Psoas muscle (tissue), 8 donors: ENCODE data around the gene PLB1. TPM values are rescaled to one million over a fixed set of nuclear protein-coding genes. Genes with fewer than 3 reads are reported as not detected.

ENCODE experiments used
- ATAC-seq, 4 donors: fragments of 200-7000 bp; cut with Tn5 transposase; one replicate each; pipeline ENCODE4 v1.9.1; 2020; ENCODE audit warnings: moderate library complexity in 3 of 4, mild to moderate bottlenecking in 2 of 4
- DNase-seq, 2 donors: peaks; one replicate each; pipeline ENCODE4 v3.0.0-alpha.2; 2020
- H3K27ac ChIP-seq: fragments of 200-600 bp; one replicate; pipeline ENCODE4 v1.8.0; 2022
- H3K27me3 ChIP-seq, 3 donors: fragments of 200-600 bp in 1 of 3; one replicate each; pipeline versions ENCODE4 v1.6.1 to v1.8.0; 2013 to 2022; ENCODE audit warnings: low read length in 2 of 3, mild to moderate bottlenecking in 2 of 3, moderate library complexity in 1 of 3; ENCODE audit not compliant: insufficient read depth in 3 of 3
- H3K36me3 ChIP-seq, 2 donors: fragments of 200-600 bp in 1 of 2; one replicate each; pipeline versions ENCODE4 v1.6.1 to v1.8.0; 2013 to 2022; ENCODE audit warnings: low read depth in 1 of 2, mild to moderate bottlenecking in 1 of 2, moderate library complexity in 1 of 2; ENCODE audit not compliant: insufficient read depth in 1 of 2
- H3K4me1 ChIP-seq: fragments of 200-600 bp; one replicate; pipeline ENCODE4 v1.8.0; 2022
- H3K4me3 ChIP-seq: fragments of 200-600 bp; one replicate; pipeline ENCODE4 v1.8.0; 2022; ENCODE audit warnings: mild to moderate bottlenecking
- H3K9me3 ChIP-seq: fragments of 200-600 bp; one replicate; pipeline ENCODE4 v1.8.0; 2022
- WGBS, 3 donors: extraction: QIAGEN DNeasy Blood & Tissue Kit; methylation state at CpG; one replicate each; pipeline versions ENCODE4 v1.1.6 to v1.1.7; 2013; 5-methylcytosine and 5-hydroxymethylcytosine counted together
- intact Hi-C, 2 donors: fragments of 100-400 bp; cut with DNase I; formaldehyde crosslinking; loops; one replicate each; pipeline versions ENCODE4 v1.11.0 to v1.14.2; 2022
- polyA plus RNA-seq, 3 donors: library from polyadenylated mRNA; stranded (reverse); fragments of 200-250 nt; gene quantifications; one replicate each; pipeline ENCODE4 v1.2.3, GENCODE V29; 2013
- total RNA-seq, 4 donors: library from RNA; stranded (reverse); fragmentation: NEBNext Ultra II Directional in 2 of 4; extraction: Animal tissue kit (Norgen Biotek cat#: 25700) in 2 of 4; gene quantifications; one replicate each; pipeline versions ENCODE4 v1.2.1 to v1.2.4, GENCODE V29; 2021 to 2023
- TF ChIP-seq, protein P1 (sequence below): fragments of 200-600 bp; IDR thresholded peaks from one replicate; pipeline ENCODE4 v1.8.0; 2022; ENCODE audit warnings: antibody characterized with exemption
- donor health status: healthy with polysubstance abuse.
- donor health status: DM: no; HTN: no; CAD: no; lungs with moderate emphysema.
- donor health status: Bipolar disorder and iron deficiency.
- donor health status: healthy.
- donor health status: DM: yes; HTN: yes; CAD: no.
- donor health status: DM: no; HTN: no; CAD: no.
- donor health status: DM: no; HTN: no; CAD: no.
- donor health status: DM: yes; HTN: yes; CAD: no.

The PLB1 gene
- total and polyA plus RNA-seq, 7 donors: 0.63 to 4.9 (median 1.7) TPM

DNA sequence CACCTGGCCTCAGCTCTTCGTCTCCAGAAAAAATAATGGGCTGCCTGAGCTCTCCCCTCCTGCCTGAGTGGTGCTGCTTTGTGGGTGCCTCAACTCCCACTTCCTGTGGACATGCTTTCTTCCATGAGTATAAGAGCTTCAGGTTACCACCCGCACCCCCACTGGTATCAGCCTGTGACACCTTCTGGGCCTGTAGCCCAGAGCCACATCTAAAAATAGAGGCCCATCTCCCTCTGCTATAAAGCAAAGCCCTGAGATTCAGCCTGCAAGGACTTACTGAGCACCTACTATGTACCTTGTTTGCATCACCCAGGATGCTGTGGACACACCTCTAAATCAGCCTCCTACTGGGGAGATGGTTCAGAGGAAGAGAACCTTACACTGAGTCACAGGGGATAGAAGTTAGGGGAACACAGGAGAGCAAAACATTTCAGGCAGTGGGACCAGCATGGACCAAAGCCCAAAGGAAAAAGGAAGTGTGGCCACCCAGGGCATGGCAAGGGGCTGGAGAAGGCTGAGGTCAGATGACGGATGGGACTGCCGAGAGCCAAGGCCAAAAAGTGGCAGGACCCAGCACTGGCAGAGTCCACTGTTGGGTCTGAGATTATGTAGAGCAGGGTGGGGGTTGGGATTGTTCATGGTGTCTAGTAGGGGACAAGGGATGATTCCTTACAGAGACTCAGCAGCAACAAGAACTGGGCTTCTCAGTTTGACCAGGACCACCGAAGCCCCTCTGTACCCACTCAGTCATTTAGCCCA, 132.0 kb downstream of the PLB1 start:
- TF ChIP-seq, protein P1, sequence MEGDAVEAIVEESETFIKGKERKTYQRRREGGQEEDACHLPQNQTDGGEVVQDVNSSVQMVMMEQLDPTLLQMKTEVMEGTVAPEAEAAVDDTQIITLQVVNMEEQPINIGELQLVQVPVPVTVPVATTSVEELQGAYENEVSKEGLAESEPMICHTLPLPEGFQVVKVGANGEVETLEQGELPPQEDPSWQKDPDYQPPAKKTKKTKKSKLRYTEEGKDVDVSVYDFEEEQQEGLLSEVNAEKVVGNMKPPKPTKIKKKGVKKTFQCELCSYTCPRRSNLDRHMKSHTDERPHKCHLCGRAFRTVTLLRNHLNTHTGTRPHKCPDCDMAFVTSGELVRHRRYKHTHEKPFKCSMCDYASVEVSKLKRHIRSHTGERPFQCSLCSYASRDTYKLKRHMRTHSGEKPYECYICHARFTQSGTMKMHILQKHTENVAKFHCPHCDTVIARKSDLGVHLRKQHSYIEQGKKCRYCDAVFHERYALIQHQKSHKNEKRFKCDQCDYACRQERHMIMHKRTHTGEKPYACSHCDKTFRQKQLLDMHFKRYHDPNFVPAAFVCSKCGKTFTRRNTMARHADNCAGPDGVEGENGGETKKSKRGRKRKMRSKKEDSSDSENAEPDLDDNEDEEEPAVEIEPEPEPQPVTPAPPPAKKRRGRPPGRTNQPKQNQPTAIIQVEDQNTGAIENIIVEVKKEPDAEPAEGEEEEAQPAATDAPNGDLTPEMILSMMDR: no peak
- ATAC-seq: peak; percentile 74 to 81 (median 78)
- Histone ChIP-seq H3K9me3 (no peaks in the 10 kb centered on the region), H3K4me1 (peaks cover 76% of the 10 kb centered on the region), H3K27ac (peak overlapping the region; percentile 89), H3K4me3 (no peak overlapping the region), H3K36me3 (no peaks in the 10 kb centered on the region), H3K27me3 (no peaks in the 10 kb centered on the region)
- intact Hi-C loops: no loop called here
- DNase-seq: peak; percentile 53 to 75
- 40 to 68% (median 50%) methylated on average over 5 of the region's 5 CpGs for whole genome bisulfite sequencing, 3 donors

DNA sequence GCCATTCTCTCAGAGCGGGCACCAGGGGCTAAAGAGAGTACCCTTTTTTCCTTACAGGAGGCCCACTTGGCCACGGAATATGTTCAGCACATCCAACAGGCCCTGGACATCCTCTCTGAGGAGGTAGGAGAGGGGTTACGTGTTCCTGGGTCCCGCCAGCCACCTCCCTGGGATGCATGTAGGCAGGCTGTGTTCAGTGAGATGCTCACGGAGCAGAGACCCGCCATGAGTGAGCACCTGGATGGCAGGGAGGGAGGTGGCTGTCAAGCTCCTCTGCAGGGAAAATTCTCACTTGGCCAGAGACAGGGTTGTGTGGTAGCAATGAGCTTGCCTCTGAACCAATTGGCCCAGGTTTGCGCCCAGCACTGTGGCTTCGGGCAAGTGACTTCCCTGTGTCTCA, 132.6 kb downstream of the PLB1 start:
- Histone ChIP-seq H3K36me3 (no peaks in the 10 kb centered on the region), H3K4me3 (no peak overlapping the region), H3K9me3 (no peaks in the 10 kb centered on the region), H3K27ac (peak overlapping the region; percentile 89), H3K27me3 (no peaks in the 10 kb centered on the region), H3K4me1 (peaks cover 80% of the 10 kb centered on the region)
- ATAC-seq (no peak), DNase-seq (no peak)
- WGBS, 3 donors: 87 to 93% (median 88%) methylated on average over 8 of the region's 8 CpGs
- intact Hi-C loops: no loop called here
- TF ChIP-seq, protein P1: no peak

DNA sequence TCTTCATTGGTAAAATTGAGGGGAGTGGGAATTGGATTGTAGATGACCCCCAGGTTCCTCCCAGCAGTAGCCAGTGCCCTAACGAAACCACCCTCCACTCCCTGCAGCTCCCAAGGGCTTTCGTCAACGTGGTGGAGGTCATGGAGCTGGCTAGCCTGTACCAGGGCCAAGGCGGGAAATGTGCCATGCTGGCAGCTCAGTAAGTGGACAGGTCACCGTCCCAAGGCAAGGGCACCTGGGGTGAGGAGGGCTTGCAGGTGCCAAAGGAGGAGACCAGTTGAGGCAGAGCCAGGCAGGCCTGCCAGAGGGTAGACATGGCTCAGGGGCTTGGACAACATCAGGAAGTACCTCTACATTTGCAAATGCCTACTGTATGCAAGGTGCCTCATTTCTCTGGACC, 133.1 kb downstream of the PLB1 start:
- TF ChIP-seq, protein P1: no peak
- 28 to 44% (median 30%) methylated on average over 5 of the region's 5 CpGs for WGBS, 3 donors
- H3K4me3 ChIP-seq: no peak overlapping the region
- no peaks in the 10 kb centered on the region for H3K27me3 ChIP-seq
- H3K9me3 ChIP-seq: no peaks in the 10 kb centered on the region
- DNase-seq (peak in 1 of 2 donors; percentile 88), ATAC-seq (peak; percentile 30 to 76 (median 63))
- peak overlapping the region; percentile 89 for H3K27ac ChIP-seq
- intact Hi-C loops: no loop called here
- no peaks in the 10 kb centered on the region for H3K36me3 ChIP-seq
- peaks cover 82% of the 10 kb centered on the region for H3K4me1 ChIP-seq

DNA sequence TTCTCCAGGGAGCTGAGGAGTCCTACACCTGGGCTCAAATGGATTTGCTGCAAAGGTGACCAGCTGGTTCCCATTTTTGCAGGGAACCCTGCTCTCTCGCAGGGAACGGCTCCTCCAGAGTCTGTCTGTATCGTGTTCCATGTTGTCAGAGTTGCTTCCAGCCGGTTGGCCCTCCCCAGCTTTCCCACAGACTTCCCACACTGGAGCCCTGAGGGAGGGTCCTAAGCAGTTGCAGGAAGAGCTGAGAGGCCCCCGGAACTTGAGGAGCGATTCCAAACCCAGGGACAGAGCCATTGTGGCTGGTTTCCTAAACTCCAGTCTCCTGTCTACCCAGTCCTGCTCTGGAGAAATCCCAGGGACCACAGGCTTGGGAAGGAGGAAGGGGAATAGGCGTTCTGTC, 134.1 kb downstream of the PLB1 start:
- Histone ChIP-seq H3K36me3 (no peaks in the 10 kb centered on the region), H3K9me3 (no peaks in the 10 kb centered on the region), H3K27ac (peak overlapping the region; percentile 89), H3K4me1 (peaks cover 81% of the 10 kb centered on the region), H3K27me3 (no peaks in the 10 kb centered on the region), H3K4me3 (no peak overlapping the region)
- TF ChIP-seq, protein P1: no peak
- intact Hi-C loops: no loop called here
- WGBS, 3 donors: 60 to 88% (median 80%) methylated on average over 7 of the region's 7 CpGs
- ATAC-seq: no peak
- DNase-seq: no peak

DNA sequence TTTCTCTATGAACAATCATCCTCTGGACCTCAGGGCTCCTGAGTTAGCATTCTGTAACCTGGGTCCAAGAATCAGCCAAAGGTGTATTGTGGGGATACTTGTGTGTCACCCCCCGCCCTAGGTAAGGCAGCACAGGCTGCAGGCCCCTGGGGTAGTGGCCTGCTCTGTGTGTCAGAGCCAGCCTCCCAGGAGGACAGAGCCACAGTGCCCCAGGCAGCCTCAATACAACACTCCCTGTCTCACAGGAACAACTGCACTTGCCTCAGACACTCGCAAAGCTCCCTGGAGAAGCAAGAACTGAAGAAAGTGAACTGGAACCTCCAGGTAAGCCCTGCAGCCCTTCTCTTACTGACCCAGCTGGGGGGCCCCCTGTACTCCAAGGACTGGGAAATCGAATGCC, 134.5 kb downstream of the PLB1 start:
- Histone ChIP-seq H3K4me3 (no peak overlapping the region), H3K27me3 (no peaks in the 10 kb centered on the region), H3K4me1 (peaks cover 81% of the 10 kb centered on the region), H3K36me3 (no peaks in the 10 kb centered on the region), H3K27ac (peak overlapping the region; percentile 89), H3K9me3 (no peaks in the 10 kb centered on the region)
- DNase-seq (no peak), ATAC-seq (no peak)
- intact Hi-C loops: no loop called here
- 84 to 91% (median 91%) methylated on average over 3 of the region's 3 CpGs for WGBS, 3 donors
- TF ChIP-seq, protein P1: no peak
